ENCODE results near the gene CCDC61. TPM values are rescaled to one million over a fixed set of nuclear protein-coding genes. Genes with fewer than 3 reads are reported as not detected.

The CCDC61 gene
- total RNA-seq, 2 experiments from 2014 or later: 4.9 to 6.6 TPM

DNA sequence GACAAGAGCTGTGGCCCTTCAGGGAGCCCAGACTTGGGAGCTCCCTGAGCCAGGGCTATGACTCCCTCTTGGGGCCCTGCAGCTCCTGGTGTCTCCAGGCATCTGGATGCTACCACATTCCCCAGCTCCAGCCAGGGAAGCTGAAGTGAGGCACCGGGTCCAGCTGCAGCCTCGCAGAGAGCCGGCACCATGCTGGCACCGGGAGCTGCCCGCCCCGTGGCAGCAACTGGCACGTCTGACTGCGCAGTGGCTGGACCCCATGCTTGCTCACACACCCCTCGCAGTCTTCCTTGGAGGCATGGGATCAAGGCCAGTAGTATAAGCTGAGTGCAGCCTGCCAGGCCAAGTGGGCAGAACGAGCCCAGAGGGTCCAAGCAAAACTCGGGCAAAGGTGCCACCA, 38.1 kb downstream of the CCDC61 start:
- intact Hi-C loops (cut with DNase I, micrococcal nuclease): no loop called here
- Histone ChIP-seq H3K4me1 (ENCODE audit: insufficient read depth, low read length) (peaks cover 5% of the 10 kb centered on the region), H3K9me3 (ENCODE audit: control insufficient read depth in 1 of 2, insufficient read depth in 1 of 2, low read length in 2 of 2) (peaks cover 0 to 23% of the 10 kb centered on the region in 2 experiments), H3K27me3 (ENCODE audit: control insufficient read depth in 1 of 2, insufficient read depth in 2 of 2, low read length in 2 of 2) (peaks cover 0 to 7% of the 10 kb centered on the region in 2 experiments), H3K27ac (ENCODE audit: low read depth in 1 of 2, low read length in 2 of 2) (no peak overlapping the region), H3K36me3 (ENCODE audit: insufficient read depth, low read length) (no peaks in the 10 kb centered on the region), H3K4me3 (ENCODE audit: low read length) (no peak overlapping the region)
- H3K4me1 Mint-ChIP-seq (ENCODE audit: low read depth): peaks cover 4% of the 10 kb centered on the region
- no peaks in the 10 kb centered on the region for H3K36me3 Mint-ChIP-seq (ENCODE audit: low read depth)
- DNase-seq (no peak), ATAC-seq (ENCODE audit: poor library complexity) (no peak)
- no peak overlapping the region for H3K27ac Mint-ChIP-seq
- no peak overlapping the region for H3K4me3 Mint-ChIP-seq
- H3K9me3 Mint-ChIP-seq: no peaks in the 10 kb centered on the region
- peaks cover 20% of the 10 kb centered on the region for H3K27me3 Mint-ChIP-seq
- TF ChIP-seq, protein P1, sequence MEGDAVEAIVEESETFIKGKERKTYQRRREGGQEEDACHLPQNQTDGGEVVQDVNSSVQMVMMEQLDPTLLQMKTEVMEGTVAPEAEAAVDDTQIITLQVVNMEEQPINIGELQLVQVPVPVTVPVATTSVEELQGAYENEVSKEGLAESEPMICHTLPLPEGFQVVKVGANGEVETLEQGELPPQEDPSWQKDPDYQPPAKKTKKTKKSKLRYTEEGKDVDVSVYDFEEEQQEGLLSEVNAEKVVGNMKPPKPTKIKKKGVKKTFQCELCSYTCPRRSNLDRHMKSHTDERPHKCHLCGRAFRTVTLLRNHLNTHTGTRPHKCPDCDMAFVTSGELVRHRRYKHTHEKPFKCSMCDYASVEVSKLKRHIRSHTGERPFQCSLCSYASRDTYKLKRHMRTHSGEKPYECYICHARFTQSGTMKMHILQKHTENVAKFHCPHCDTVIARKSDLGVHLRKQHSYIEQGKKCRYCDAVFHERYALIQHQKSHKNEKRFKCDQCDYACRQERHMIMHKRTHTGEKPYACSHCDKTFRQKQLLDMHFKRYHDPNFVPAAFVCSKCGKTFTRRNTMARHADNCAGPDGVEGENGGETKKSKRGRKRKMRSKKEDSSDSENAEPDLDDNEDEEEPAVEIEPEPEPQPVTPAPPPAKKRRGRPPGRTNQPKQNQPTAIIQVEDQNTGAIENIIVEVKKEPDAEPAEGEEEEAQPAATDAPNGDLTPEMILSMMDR (IDR thresholded peaks at IDR 0.05): no peak
- ChIA-PET POLR2A (no interaction called here), CTCF (no interaction called here)

DNA sequence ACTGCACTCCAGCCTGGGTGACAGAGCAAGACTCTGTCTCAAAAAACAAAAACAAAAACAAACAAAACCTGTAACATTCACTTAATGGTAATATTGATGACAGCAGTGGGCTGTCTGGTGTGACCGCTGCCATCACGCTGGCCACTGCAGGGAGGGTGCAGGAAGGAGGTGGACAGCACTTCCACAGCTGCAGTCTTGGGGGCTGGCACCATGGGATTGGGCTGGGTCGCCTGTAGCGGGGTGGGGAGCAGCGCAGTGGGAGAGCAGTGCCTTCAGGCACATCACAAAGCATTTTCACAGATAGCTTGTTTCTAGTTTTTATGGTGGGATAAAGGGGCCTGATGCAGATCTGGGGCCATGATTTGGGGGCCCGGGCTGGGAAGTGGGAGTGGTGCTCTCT, 40.3 kb downstream of the CCDC61 start:
- no peaks in the 10 kb centered on the region for H3K4me1 Mint-ChIP-seq (ENCODE audit: low read depth)
- Histone ChIP-seq H3K4me1 (ENCODE audit: insufficient read depth, low read length) (no peaks in the 10 kb centered on the region), H3K36me3 (ENCODE audit: insufficient read depth, low read length) (no peaks in the 10 kb centered on the region), H3K9me3 (ENCODE audit: control insufficient read depth in 1 of 2, insufficient read depth in 1 of 2, low read length in 2 of 2) (peaks cover 0 to 23% of the 10 kb centered on the region in 2 experiments), H3K4me3 (ENCODE audit: low read length) (no peak overlapping the region), H3K27me3 (ENCODE audit: control insufficient read depth in 1 of 2, insufficient read depth in 2 of 2, low read length in 2 of 2) (peaks cover 0 to 12% of the 10 kb centered on the region in 2 experiments), H3K27ac (ENCODE audit: low read depth in 1 of 2, low read length in 2 of 2) (no peak overlapping the region)
- DNase-seq: no peak
- peaks cover 24% of the 10 kb centered on the region for H3K27me3 Mint-ChIP-seq
- no peaks in the 10 kb centered on the region for H3K9me3 Mint-ChIP-seq
- no peak overlapping the region for H3K27ac Mint-ChIP-seq
- no peak for ATAC-seq (ENCODE audit: poor library complexity)
- TF ChIP-seq, protein P1 (IDR thresholded peaks at IDR 0.05): no peak
- intact Hi-C loops (cut with DNase I, micrococcal nuclease): no loop called here
- ChIA-PET CTCF (no interaction called here), POLR2A (no interaction called here)
- H3K36me3 Mint-ChIP-seq (ENCODE audit: low read depth): no peaks in the 10 kb centered on the region
- no peak overlapping the region for H3K4me3 Mint-ChIP-seq

DNA sequence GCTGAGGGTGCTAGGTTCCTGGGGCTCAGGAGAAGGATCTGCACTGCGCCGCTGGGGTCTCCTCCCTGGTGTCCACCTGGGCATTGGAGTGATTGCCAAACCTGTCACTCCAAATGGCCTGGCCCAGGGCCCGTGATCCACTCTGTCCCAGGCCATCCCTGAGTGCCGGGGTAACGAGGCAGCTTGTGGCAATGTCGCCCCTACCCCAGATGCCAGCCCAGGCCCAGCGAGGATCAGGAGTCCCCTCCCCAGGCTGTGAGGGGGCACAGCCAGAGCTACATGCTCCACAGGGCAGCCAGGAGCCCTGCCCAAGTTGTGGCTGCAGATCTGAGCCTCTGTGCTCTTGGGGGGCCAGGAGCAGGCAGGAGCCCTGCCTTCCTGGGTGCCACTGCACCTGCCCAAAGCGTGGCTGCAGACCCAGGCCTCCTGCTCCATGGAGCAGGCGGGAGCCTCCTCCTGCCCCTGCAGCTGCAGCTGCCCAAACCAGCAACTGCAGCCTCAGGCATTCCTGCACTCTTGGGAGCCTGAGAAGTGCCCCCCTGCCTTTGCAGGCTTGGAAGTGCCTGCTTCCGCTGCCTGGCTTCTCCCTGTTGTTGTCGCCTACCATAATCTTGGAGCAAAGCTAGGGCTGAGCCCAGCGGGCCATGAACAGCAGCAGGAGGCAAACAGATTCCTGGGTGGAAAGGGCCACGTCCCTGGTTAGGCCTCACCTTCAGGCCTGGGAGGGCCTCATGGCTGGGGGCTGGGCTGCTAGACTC, 40.9 kb downstream of the CCDC61 start:
- no peaks in the 10 kb centered on the region for H3K9me3 Mint-ChIP-seq
- no peaks in the 10 kb centered on the region for H3K4me1 Mint-ChIP-seq (ENCODE audit: low read depth)
- CTCF ChIA-PET: no interaction called here

More for the DNA sequence above, 40.9 kb downstream of the CCDC61 start:
- Mint-ChIP-seq H3K4me3 (no peak overlapping the region), H3K36me3 (ENCODE audit: low read depth) (no peaks in the 10 kb centered on the region), H3K27me3 (peaks cover 30% of the 10 kb centered on the region), H3K27ac (no peak overlapping the region)
- TF ChIP-seq, protein P1 (IDR thresholded peaks at IDR 0.05): no peak
- intact Hi-C loops (cut with DNase I, micrococcal nuclease): no loop called here
- POLR2A ChIA-PET: no interaction called here
- Histone ChIP-seq H3K27me3 (ENCODE audit: control insufficient read depth in 1 of 2, insufficient read depth in 2 of 2, low read length in 2 of 2) (peaks cover 4 to 17% of the 10 kb centered on the region in 2 experiments), H3K9me3 (ENCODE audit: control insufficient read depth in 1 of 2, insufficient read depth in 1 of 2, low read length in 2 of 2) (peaks cover 0 to 23% of the 10 kb centered on the region in 2 experiments), H3K4me3 (ENCODE audit: low read length) (no peak overlapping the region), H3K27ac (ENCODE audit: low read depth in 1 of 2, low read length in 2 of 2) (no peak overlapping the region), H3K4me1 (ENCODE audit: insufficient read depth, low read length) (no peaks in the 10 kb centered on the region), H3K36me3 (ENCODE audit: insufficient read depth, low read length) (no peaks in the 10 kb centered on the region)
- no peak for DNase-seq
- no peak for ATAC-seq (ENCODE audit: poor library complexity)
